Natural killer cell (primary cell): ENCODE measurements around the gene USP10. TPM values are rescaled to one million over a fixed set of nuclear protein-coding genes. Genes with fewer than 3 reads are reported as not detected.

ENCODE experiments used
- ATAC-seq, 3 donors: fragments of 150-1000 bp in 2 of 3; fragments of 200-7000 bp in 1 of 3; cut with Tn5 transposase; 1 replicate in 1 of 3; 2 replicates in 2 of 3; pipeline ENCODE4 v1.10.0; 2021; ENCODE audit warnings: mild to moderate bottlenecking in 2 of 3, moderate library complexity in 2 of 3
- DNase-seq, 2 donors: peaks; one replicate each; pipeline versions ENCODE4 v3.0.0 to v3.0.0-alpha.2; 2013 to 2021; ENCODE audit warnings: mixed read lengths in 1 of 2
- H3K27ac ChIP-seq: one replicate; pipeline ENCODE4 v1.5.1; 2013; ENCODE audit warnings: mild to moderate bottlenecking, low read length
- H3K27me3 ChIP-seq: one replicate; pipeline ENCODE4 v1.6.1; 2013; ENCODE audit warnings: low read length; ENCODE audit not compliant: control insufficient read depth, insufficient read depth
- H3K36me3 ChIP-seq: one replicate; pipeline ENCODE4 v1.6.1; 2013; ENCODE audit warnings: low read length; ENCODE audit not compliant: control insufficient read depth, insufficient read depth
- H3K4me1 ChIP-seq: one replicate; pipeline ENCODE4 v1.6.1; 2013; ENCODE audit warnings: low read length; ENCODE audit not compliant: control insufficient read depth, insufficient read depth
- H3K4me3 ChIP-seq: one replicate; pipeline ENCODE4 v1.5.1; 2013; ENCODE audit warnings: low read length
- H3K9me3 ChIP-seq: one replicate; pipeline ENCODE4 v1.6.1; 2013; ENCODE audit warnings: low read length; ENCODE audit not compliant: control insufficient read depth, insufficient read depth
- H3K27ac Mint-ChIP-seq, 2 donors: one replicate each; pipeline ENCODE4 v1.8.0; 2022; ENCODE audit warnings: mild to moderate bottlenecking in 2 of 2, mixed read lengths in 2 of 2, moderate library complexity in 1 of 2
- H3K27me3 Mint-ChIP-seq, 2 donors: one replicate each; pipeline ENCODE4 v1.8.0; 2022; ENCODE audit warnings: low read depth in 2 of 2, mixed read lengths in 2 of 2
- H3K36me3 Mint-ChIP-seq: one replicate; pipeline ENCODE4 v1.8.0; 2022; ENCODE audit warnings: mixed read lengths
- H3K4me1 Mint-ChIP-seq, 2 donors: one replicate each; pipeline ENCODE4 v1.8.0; 2022; ENCODE audit warnings: mixed read lengths in 2 of 2
- H3K4me3 Mint-ChIP-seq: one replicate; pipeline ENCODE4 v1.8.0; 2022; ENCODE audit warnings: mild to moderate bottlenecking, moderate library complexity, mixed read lengths
- H3K9me3 Mint-ChIP-seq, 2 donors: one replicate each; pipeline ENCODE4 v1.8.0; 2022; ENCODE audit warnings: mixed read lengths in 2 of 2
- CTCF ChIP-seq: fragments of 200-600 bp; IDR thresholded peaks from one replicate; pipeline ENCODE4 v1.8.0; 2022; ENCODE audit warnings: antibody characterized with exemption
- WGBS: methylation state at CpG from one replicate; pipeline ENCODE4 v1.1.7; 2013; ENCODE audit warnings: missing lambda C conversion rate; ENCODE audit not compliant: insufficient coverage; 5-methylcytosine and 5-hydroxymethylcytosine counted together
- intact Hi-C: fragments of 100-400 bp; cut with micrococcal nuclease; formaldehyde crosslinking; loops from one replicate; pipeline ENCODE4 v1.14.2; 2022
- total RNA-seq, 4 donors: library from RNA; stranded (reverse); fragments of 120-200 nt in 1 of 4; gene quantifications; one replicate each; pipeline versions ENCODE4 v1.2.3 to v1.2.4, GENCODE V29; 2013 to 2022

Gene USP10
- total RNA-seq, 3 donors from 2014 or later (not counting 1 experiment from before 2014, with no cell fraction given) = 78.4 to 103 (median 100) TPM

DNA sequence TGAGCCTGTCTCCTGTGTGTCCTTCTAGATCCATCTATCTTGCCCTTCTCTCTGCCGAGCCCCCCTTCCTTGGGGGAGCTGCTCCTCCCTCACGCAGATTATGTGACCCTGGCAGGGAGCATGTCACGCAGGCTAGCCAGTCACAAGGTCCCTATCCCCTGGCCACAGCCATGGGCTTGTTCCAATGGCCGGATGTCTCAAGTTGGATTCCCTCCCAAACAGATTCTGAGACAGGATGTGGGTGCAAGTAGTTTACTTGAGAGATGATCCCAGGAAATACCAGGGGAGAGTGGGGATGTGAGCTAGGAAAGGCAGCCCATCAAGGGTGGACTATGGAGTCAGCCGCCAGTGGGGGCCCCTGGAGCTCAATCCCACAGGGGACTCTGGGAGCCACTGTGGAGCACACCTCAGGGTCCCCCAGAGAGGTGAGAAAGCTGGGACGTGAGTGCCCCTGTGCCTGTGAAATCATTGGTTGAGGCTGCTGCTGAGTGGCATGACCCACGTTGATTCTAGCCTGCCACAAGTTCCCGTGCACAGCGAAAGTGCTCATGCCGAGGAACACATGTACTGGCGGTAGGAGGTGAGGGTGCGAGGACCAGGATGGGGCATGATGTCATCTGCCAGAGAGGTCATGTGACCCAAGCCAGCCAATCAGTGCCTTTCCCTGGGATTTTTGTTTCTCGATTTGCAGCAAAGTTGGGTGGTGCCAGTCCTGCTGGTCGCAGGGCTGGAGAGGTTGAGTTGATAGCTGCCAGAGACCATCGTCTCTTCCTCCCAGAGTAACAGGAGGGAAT lies 113.5 kb downstream of the USP10 start:
- DNase-seq = no peak
- Histone ChIP-seq H3K9me3 (no peaks in the 10 kb centered on the region), H3K27ac (no peak overlapping the region), H3K27me3 (no peaks in the 10 kb centered on the region), H3K36me3 (no peaks in the 10 kb centered on the region), H3K4me3 (no peak overlapping the region), H3K4me1 (peaks cover 5% of the 10 kb centered on the region)
- 84% methylated on average over 15 of the region's 15 CpGs for WGBS
- Mint-ChIP-seq H3K4me3 (no peak overlapping the region), H3K4me1 (no peaks in the 10 kb centered on the region), H3K27ac (no peak overlapping the region), H3K9me3 (no peaks in the 10 kb centered on the region), H3K36me3 (no peaks in the 10 kb centered on the region), H3K27me3 (peaks cover 0 to 4% of the 10 kb centered on the region in 2 donors)
- no peak for TF ChIP-seq CTCF
- intact Hi-C loops = no loop called here
- ATAC-seq = no peak

DNA sequence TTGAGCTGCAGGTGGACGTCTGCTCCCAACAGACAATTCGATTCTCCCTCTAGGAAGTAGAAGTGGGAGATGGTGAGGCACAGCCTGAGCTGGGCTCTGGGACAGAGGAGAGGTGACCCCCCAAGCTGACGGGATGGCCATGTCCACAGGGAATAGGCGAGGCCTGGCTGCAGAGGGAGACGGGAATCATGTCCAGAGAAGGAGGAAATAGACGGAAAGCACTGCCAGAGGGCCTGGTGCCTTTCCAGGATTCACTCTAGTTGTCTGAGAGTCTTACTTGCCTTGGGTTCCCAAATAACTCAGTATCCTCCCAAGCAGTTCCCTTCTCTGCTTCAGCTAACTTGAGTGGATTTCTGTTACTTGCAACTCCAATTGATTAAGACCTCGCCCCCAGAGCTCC lies 115.7 kb downstream of the USP10 start:
- no peak overlapping the region for H3K27ac Mint-ChIP-seq
- Histone ChIP-seq H3K36me3 (no peaks in the 10 kb centered on the region), H3K27ac (no peak overlapping the region), H3K27me3 (no peaks in the 10 kb centered on the region), H3K4me3 (no peak overlapping the region), H3K4me1 (peaks cover 12% of the 10 kb centered on the region), H3K9me3 (no peaks in the 10 kb centered on the region)
- H3K4me1 Mint-ChIP-seq = peaks cover 7 to 8% of the 10 kb centered on the region in 2 donors
- WGBS = 67% methylated on average over 7 of the region's 7 CpGs
- H3K36me3 Mint-ChIP-seq = no peaks in the 10 kb centered on the region
- ATAC-seq (no peak), DNase-seq (no peak)
- H3K9me3 Mint-ChIP-seq = no peaks in the 10 kb centered on the region
- no peak overlapping the region for H3K4me3 Mint-ChIP-seq
- intact Hi-C loops = no loop called here
- no peak for TF ChIP-seq CTCF
- peaks cover 6 to 7% of the 10 kb centered on the region in 2 donors for H3K27me3 Mint-ChIP-seq

- Histone ChIP-seq H3K9me3 (no peaks in the 10 kb centered on the region), H3K27me3 (peaks cover under 1% of the 10 kb centered on the region), H3K4me3 (no peak overlapping the region), H3K27ac (no peak overlapping the region), H3K4me1 (peaks cover 15% of the 10 kb centered on the region), H3K36me3 (no peaks in the 10 kb centered on the region)
- H3K4me3 Mint-ChIP-seq = no peak overlapping the region
- no peaks in the 10 kb centered on the region for H3K36me3 Mint-ChIP-seq
- H3K9me3 Mint-ChIP-seq = no peaks in the 10 kb centered on the region
- 92% methylated on average over 6 of the region's 7 CpGs for WGBS
- H3K4me1 Mint-ChIP-seq = peaks cover 10% of the 10 kb centered on the region in 2 donors
- TF ChIP-seq CTCF = no peak
- no peak overlapping the region for H3K27ac Mint-ChIP-seq
- no peak for DNase-seq
- ATAC-seq = no peak
- H3K27me3 Mint-ChIP-seq = peaks cover 9 to 10% of the 10 kb centered on the region in 2 donors
- intact Hi-C loops = no loop called here
Observed at GRCh38 chr16:84816023-84816422, 116.2 kb downstream of the USP10 start.

DNA sequence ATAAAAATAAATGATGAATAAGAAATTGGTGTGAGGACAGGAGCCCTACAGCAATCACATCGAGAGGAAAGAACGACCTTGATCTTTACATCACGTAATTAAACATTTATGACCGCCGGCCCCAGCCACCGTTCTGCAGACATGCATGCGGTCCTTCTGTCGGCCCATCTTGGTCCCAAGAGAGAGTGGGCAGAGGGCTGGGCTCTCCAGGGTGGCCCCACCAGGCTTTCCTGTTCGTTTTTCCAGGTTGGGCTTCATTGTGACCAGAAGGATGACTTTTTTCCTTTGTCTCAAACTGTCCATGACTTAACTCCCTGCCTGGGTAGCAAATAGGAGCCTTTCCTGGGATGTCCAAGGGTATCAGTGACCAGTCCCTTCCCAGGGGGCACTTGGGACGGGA lies 116.7 kb downstream of the USP10 start:
- intact Hi-C loops = no loop called here
- Mint-ChIP-seq H3K9me3 (no peaks in the 10 kb centered on the region), H3K4me1 (peaks cover 10% of the 10 kb centered on the region in 2 donors), H3K27ac (no peak overlapping the region), H3K4me3 (no peak overlapping the region), H3K36me3 (no peaks in the 10 kb centered on the region), H3K27me3 (peaks cover 9 to 10% of the 10 kb centered on the region in 2 donors)
- no peak for ATAC-seq
- H3K27me3 ChIP-seq = peaks cover 2% of the 10 kb centered on the region
- TF ChIP-seq CTCF = no peak
- peaks cover 16% of the 10 kb centered on the region for H3K4me1 ChIP-seq
- no peaks in the 10 kb centered on the region for H3K36me3 ChIP-seq
- H3K9me3 ChIP-seq = no peaks in the 10 kb centered on the region
- WGBS = 82% methylated on average over 10 of the region's 10 CpGs
- H3K4me3 ChIP-seq = no peak overlapping the region
- H3K27ac ChIP-seq = no peak overlapping the region
- no peak for DNase-seq
